ENCODE measurements around the gene PPP1R13B. TPM values are rescaled to one million over a fixed set of nuclear protein-coding genes. Genes with fewer than 3 reads are reported as not detected.
"Not testable (repeated sequence)": the region's sequence is repeated elsewhere in the genome, so short reads cannot be mapped to it uniquely, and the experiment has no call there.

Gene PPP1R13B
- total and polyA plus RNA-seq, 11 donors: 27.5 to 96.2 (median 75.4) TPM

GRCh38 chr14:103846097-103846496 is 1.3 kb downstream of the PPP1R13B start:
- ATAC-seq: no peak
- TF ChIP-seq, protein P1, sequence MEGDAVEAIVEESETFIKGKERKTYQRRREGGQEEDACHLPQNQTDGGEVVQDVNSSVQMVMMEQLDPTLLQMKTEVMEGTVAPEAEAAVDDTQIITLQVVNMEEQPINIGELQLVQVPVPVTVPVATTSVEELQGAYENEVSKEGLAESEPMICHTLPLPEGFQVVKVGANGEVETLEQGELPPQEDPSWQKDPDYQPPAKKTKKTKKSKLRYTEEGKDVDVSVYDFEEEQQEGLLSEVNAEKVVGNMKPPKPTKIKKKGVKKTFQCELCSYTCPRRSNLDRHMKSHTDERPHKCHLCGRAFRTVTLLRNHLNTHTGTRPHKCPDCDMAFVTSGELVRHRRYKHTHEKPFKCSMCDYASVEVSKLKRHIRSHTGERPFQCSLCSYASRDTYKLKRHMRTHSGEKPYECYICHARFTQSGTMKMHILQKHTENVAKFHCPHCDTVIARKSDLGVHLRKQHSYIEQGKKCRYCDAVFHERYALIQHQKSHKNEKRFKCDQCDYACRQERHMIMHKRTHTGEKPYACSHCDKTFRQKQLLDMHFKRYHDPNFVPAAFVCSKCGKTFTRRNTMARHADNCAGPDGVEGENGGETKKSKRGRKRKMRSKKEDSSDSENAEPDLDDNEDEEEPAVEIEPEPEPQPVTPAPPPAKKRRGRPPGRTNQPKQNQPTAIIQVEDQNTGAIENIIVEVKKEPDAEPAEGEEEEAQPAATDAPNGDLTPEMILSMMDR (IDR thresholded peaks at IDR 0.05): no peak
- TF ChIP-seq POLR2A (IDR thresholded peaks at IDR 0.05): no peak
- H3K27ac ChIP-seq: peak overlapping the region; percentile 76 to 96 (median 90)
- peaks cover 0 to 9% (median 0%) of the 10 kb centered on the region in 9 donors for H3K27me3 ChIP-seq
- peaks cover 0 to 17% (median 0%) of the 10 kb centered on the region in 9 donors for H3K36me3 ChIP-seq
- H3K4me1 ChIP-seq: peaks cover 0 to 55% (median 27%) of the 10 kb centered on the region in 12 donors
- H3K9me3 ChIP-seq: no peaks in the 10 kb centered on the region
- intact Hi-C loops (cut with DNase I): loop anchor here in 5 of 10 donors (5.0 to 10.0 kb wide), 2 partner anchors 39 to 69 kb away; no protein-coding TSS in a partner anchor
- 16 to 27% (median 23%) methylated on average over 8 of the region's 8 CpGs for WGBS, 4 donors
- peak overlapping the region; percentile 40 to 98 (median 82) for H3K4me3 ChIP-seq
- no peak for DNase-seq

DNA sequence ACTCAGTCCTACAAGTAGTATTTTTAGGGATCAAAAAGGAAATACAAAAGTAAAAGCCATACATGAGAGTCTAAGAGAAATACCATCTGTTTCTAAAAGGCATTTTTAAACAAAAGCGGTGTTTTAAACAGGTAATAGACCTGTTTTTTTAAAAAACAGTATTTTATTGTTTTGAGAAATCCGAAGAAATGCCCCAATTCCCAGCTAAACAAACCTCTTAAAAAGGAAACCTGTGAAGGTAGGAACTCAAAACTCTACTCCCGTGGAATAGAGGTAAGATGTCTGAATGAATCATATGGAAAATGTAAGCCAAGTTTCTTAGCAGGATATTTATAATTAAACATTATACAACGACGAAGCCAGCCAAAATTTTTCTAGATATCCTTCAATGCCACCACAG is 2.0 kb downstream of the PPP1R13B start:
- H3K4me1 ChIP-seq: peaks cover 0 to 63% (median 31%) of the 10 kb centered on the region in 12 donors
- peaks cover 0 to 9% (median 0%) of the 10 kb centered on the region in 9 donors for H3K27me3 ChIP-seq
- ATAC-seq: no peak
- TF ChIP-seq POLR2A (IDR thresholded peaks at IDR 0.05): no peak
- TF ChIP-seq, protein P1 (IDR thresholded peaks at IDR 0.05): no peak
- no peaks in the 10 kb centered on the region for H3K9me3 ChIP-seq
- H3K27ac ChIP-seq: peak overlapping the region in 8 of 12 donors; percentile 0 to 96 (median 87)
- WGBS, 4 donors: 50 to 54% (median 51%) methylated on average over 5 of the region's 5 CpGs
- H3K4me3 ChIP-seq: peak overlapping the region in 8 of 12 donors; percentile 77 to 98 (median 82)
- intact Hi-C loops (cut with DNase I): loop anchor here in 5 of 10 donors (5.0 to 10.0 kb wide), 2 partner anchors 38 to 69 kb away; no protein-coding TSS in a partner anchor
- no peak for DNase-seq
- peaks cover 0 to 17% (median 0%) of the 10 kb centered on the region in 9 donors for H3K36me3 ChIP-seq

DNA sequence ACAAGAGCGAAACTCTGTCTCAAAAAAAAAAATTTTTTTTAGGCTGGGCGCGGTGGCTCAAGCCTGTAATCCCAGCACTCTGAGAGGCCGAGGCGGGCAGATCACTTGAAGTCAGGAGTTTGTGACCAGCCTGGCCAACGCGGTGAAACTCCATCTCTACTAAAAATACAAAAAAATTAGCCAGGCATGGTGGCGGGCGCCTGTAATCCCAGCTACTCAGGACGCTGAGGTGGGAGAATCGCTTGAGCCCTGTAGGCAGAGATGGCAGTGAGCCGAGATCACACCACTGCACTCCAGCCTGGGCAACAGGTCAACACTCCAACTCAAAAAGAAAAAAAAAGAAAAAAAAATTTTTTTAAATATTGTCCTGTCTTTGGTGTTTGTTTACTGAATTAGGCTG is 6.1 kb downstream of the PPP1R13B start:
- Histone ChIP-seq H3K27ac (peak overlapping the region in 8 of 12 donors; percentile 44 to 69 (median 52)), H3K4me3 (peak overlapping the region in 1 of 12 donors; percentile 9), H3K36me3 (peaks cover 0 to 17% (median 0%) of the 10 kb centered on the region in 9 donors), H3K4me1 (peaks cover 8 to 78% (median 38%) of the 10 kb centered on the region in 12 donors)
- intact Hi-C loops (cut with DNase I): loop anchor here in 1 of 10 donors (10.0 kb wide), 1 partner anchor 74 kb away; no protein-coding TSS in a partner anchor
- 58 to 74% (median 70%) methylated on average over 12 of the region's 12 CpGs for WGBS, 4 donors
- H3K9me3 ChIP-seq, DNase-seq, H3K27me3 ChIP-seq: not testable (repeated sequence)
- peak in 2 of 4 donors; percentile 43 to 49 for ATAC-seq

DNA sequence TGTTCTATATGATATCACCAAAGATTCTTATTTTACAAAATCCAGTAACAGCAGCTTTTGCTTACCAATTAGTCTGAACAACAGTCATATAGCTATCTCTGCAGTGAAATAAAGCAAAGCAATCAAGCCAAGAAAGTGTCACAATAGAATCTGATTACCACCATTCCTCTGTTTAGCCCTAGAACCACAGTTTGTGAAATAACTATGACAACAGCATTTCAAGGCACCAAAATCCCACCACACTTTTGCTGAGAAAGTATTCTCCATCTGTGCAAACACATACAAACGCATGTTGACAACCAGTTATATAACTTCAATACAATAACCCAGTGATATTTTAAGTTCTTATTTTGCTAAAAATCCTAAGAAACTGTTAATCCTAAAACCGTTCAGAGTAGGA is 7.4 kb downstream of the PPP1R13B start:
- Histone ChIP-seq H3K4me1 (peaks cover 8 to 69% (median 31%) of the 10 kb centered on the region in 12 donors), H3K27me3 (no peaks in the 10 kb centered on the region), H3K27ac (peak overlapping the region in 5 of 12 donors; percentile 5 to 69 (median 43)), H3K9me3 (no peaks in the 10 kb centered on the region), H3K4me3 (no peak overlapping the region), H3K36me3 (peaks cover 0 to 17% (median 0%) of the 10 kb centered on the region in 9 donors)
- 44 to 57% (median 50%) methylated on average over 2 of the region's 2 CpGs for WGBS, 4 donors
- no peak for DNase-seq
- intact Hi-C loops (cut with DNase I): loop anchor here in 1 of 10 donors (10.0 kb wide), 1 partner anchor 75 kb away; no protein-coding TSS in a partner anchor
- no peak for ATAC-seq
- TF ChIP-seq POLR2A (IDR thresholded peaks at IDR 0.05): no peak
- TF ChIP-seq, protein P1 (IDR thresholded peaks at IDR 0.05): no peak

Data from heart left ventricle (tissue), 16 donors.